Fibroblast of lung (primary cell): ENCODE measurements around the gene STEAP2. TPM values are rescaled to one million over a fixed set of nuclear protein-coding genes. Genes with fewer than 3 reads are reported as not detected.
A peak's percentile ranks its signal among the peaks of the same experiment; 100 is the strongest.

ENCODE experiments used
- DNase-seq, 2 donors: peaks; one replicate each; pipeline versions ENCODE4 v3.0.0 to v3.0.0-alpha.2; 2010; ENCODE audit warnings: low read depth in 2 of 2
- H2AFZ ChIP-seq: 2 replicates; pipeline ENCODE4 v1.5.1; 2012; ENCODE audit warnings: low read length, control low read depth, inconsistent platforms
- H3K27ac ChIP-seq: 2 replicates; pipeline ENCODE4 v1.5.1; 2011; ENCODE audit warnings: low read length, control low read depth; ENCODE audit not compliant: insufficient read depth
- H3K27me3 ChIP-seq: 2 replicates; pipeline ENCODE4 v1.5.1; 2011; ENCODE audit warnings: mild to moderate bottlenecking, low read length; ENCODE audit not compliant: control insufficient read depth, insufficient read depth
- H3K36me3 ChIP-seq: 2 replicates; pipeline ENCODE4 v1.5.1; 2011; ENCODE audit warnings: low read length; ENCODE audit not compliant: control insufficient read depth, insufficient read depth
- H3K4me1 ChIP-seq: 2 replicates; pipeline ENCODE4 v1.5.1; 2011; ENCODE audit warnings: low read length; ENCODE audit not compliant: control insufficient read depth, insufficient read depth; ENCODE audit errors: extremely low read depth
- H3K4me2 ChIP-seq: 2 replicates; pipeline ENCODE4 v1.5.1; 2011; ENCODE audit warnings: low read length, control low read depth; ENCODE audit not compliant: insufficient read depth; ENCODE audit errors: extremely low read depth
- H3K4me3 ChIP-seq, 4 experiments: fragments of 200-600 bp in 1 of 4; sonication (generic) in 1 of 4; replicated peaks in 1 of 4; 2 replicates each; pipeline ENCODE4 v1.5.1; 2011 to 2016; ENCODE audit warnings: low read length in 4 of 4, low read depth in 3 of 4, mild to moderate bottlenecking in 3 of 4, control low read depth in 2 of 4, inconsistent platforms in 1 of 4, mixed read lengths in 1 of 4; ENCODE audit not compliant: insufficient read depth in 1 of 4; ENCODE audit errors: control extremely low read depth in 1 of 4
- H3K79me2 ChIP-seq: 2 replicates; pipeline ENCODE4 v1.5.1; 2012; ENCODE audit warnings: mild to moderate bottlenecking, low read length, inconsistent platforms; ENCODE audit not compliant: control insufficient read depth, insufficient read depth
- H3K9ac ChIP-seq: 2 replicates; pipeline ENCODE4 v1.5.1; 2011; ENCODE audit warnings: mild to moderate bottlenecking, low read length, control low read depth; ENCODE audit not compliant: insufficient read depth
- H3K9me3 ChIP-seq: 2 replicates; pipeline ENCODE4 v1.5.1; 2012; ENCODE audit warnings: low read depth, low read length; ENCODE audit not compliant: control insufficient read depth, insufficient read depth
- H4K20me1 ChIP-seq: 2 replicates; pipeline ENCODE4 v1.5.1; 2011; ENCODE audit warnings: low read length; ENCODE audit not compliant: control insufficient read depth, insufficient read depth; ENCODE audit errors: extremely low read depth
- CTCF ChIP-seq, 2 donors: IDR thresholded peaks in 1 of 2; conservative IDR thresholded peaks in 1 of 2; 1 replicate in 1 of 2; 2 replicates in 1 of 2; pipeline ENCODE4 v1.5.1; 2011 to 2012; ENCODE audit warnings: low read length in 2 of 2, control low read depth in 1 of 2, inconsistent platforms in 1 of 2, low read depth in 1 of 2, mild to moderate bottlenecking in 1 of 2
- EZH2 ChIP-seq: IDR thresholded peaks from 2 replicates; pipeline ENCODE4 v1.5.1; 2012; ENCODE audit warnings: low read length, control low read depth, mild to moderate bottlenecking; ENCODE audit errors: missing control alignments
- polyA plus RNA-seq, 2 donors: library from polyadenylated mRNA; depleted of rRNA in 1 of 2; stranded (reverse) in 1 of 2; unstranded in 1 of 2; fragments of >200 nt; gene quantifications; 2 replicates each; pipeline ENCODE4 v1.2.1, GENCODE V29; 2011 to 2012; ENCODE audit warnings: missing spikeins in 1 of 2
- total RNA-seq: library from RNA; depleted of rRNA; stranded (reverse); fragments of >200 nt; gene quantifications from 2 replicates; pipeline ENCODE4 v1.2.1, GENCODE V29; 2014

The STEAP2 gene
- total and polyA plus RNA-seq, 2 donors (not counting 1 experiment from before 2014, with no cell fraction given), result 16.5 to 26.3 TPM

GRCh38 chr7:90256778-90257177 lies 45.2 kb downstream of the STEAP2 start:
- Histone ChIP-seq H4K20me1 (no peaks in the 10 kb centered on the region), H3K9ac (no peak overlapping the region), H3K27me3 (no peaks in the 10 kb centered on the region), H3K27ac (no peak overlapping the region), H3K9me3 (no peaks in the 10 kb centered on the region), H2AFZ (no peak overlapping the region), H3K36me3 (no peaks in the 10 kb centered on the region), H3K4me1 (no peaks in the 10 kb centered on the region), H3K79me2 (no peaks in the 10 kb centered on the region), H3K4me3 (no peak overlapping the region), H3K4me2 (no peak overlapping the region)
- no peak for DNase-seq
- TF ChIP-seq CTCF (conservative IDR thresholded peaks at IDR 0.05 in 1 of 2, IDR thresholded peaks at IDR 0.05 in 1 of 2; ENCODE audit: low read depth in 1 of 2, low read length in 2 of 2), result no peak
- no peak for TF ChIP-seq EZH2

GRCh38 chr7:90261441-90261840 lies 49.9 kb downstream of the STEAP2 start:
- H3K79me2 ChIP-seq, result no peaks in the 10 kb centered on the region
- H4K20me1 ChIP-seq, result no peaks in the 10 kb centered on the region
- H3K4me3 ChIP-seq, result no peak overlapping the region

GRCh38 chr7:90262438-90262837 lies 50.9 kb downstream of the STEAP2 start:
- Histone ChIP-seq H3K4me1 (peaks cover 4% of the 10 kb centered on the region), H2AFZ (no peak overlapping the region), H3K9me3 (no peaks in the 10 kb centered on the region), H3K79me2 (no peaks in the 10 kb centered on the region), H3K27me3 (no peaks in the 10 kb centered on the region), H4K20me1 (no peaks in the 10 kb centered on the region), H3K36me3 (no peaks in the 10 kb centered on the region), H3K9ac (no peak overlapping the region), H3K4me2 (no peak overlapping the region), H3K4me3 (no peak overlapping the region), H3K27ac (no peak overlapping the region)
- peak; percentile 32 to 46 for TF ChIP-seq CTCF (conservative IDR thresholded peaks at IDR 0.05 in 1 of 2, IDR thresholded peaks at IDR 0.05 in 1 of 2; ENCODE audit: low read depth in 1 of 2, low read length in 2 of 2)
- no peak for TF ChIP-seq EZH2
- peak; percentile 22 to 67 for DNase-seq

More at GRCh38 chr7:90261441-90261840, 49.9 kb downstream of the STEAP2 start:
- Histone ChIP-seq H2AFZ (no peak overlapping the region), H3K36me3 (no peaks in the 10 kb centered on the region), H3K9me3 (no peaks in the 10 kb centered on the region), H3K27ac (no peak overlapping the region), H3K27me3 (no peaks in the 10 kb centered on the region), H3K9ac (no peak overlapping the region), H3K4me1 (peaks cover under 1% of the 10 kb centered on the region), H3K4me2 (no peak overlapping the region)
- no peak for DNase-seq
- no peak for TF ChIP-seq CTCF (conservative IDR thresholded peaks at IDR 0.05 in 1 of 2, IDR thresholded peaks at IDR 0.05 in 1 of 2; ENCODE audit: low read depth in 1 of 2, low read length in 2 of 2)
- no peak for TF ChIP-seq EZH2
